Measurements from ENCODE around the gene PACSIN2. TPM values are rescaled to one million over a fixed set of nuclear protein-coding genes. Genes with fewer than 3 reads are reported as not detected.
A peak's percentile ranks its signal among the peaks of the same experiment; 100 is the strongest.

Gene PACSIN2
- total RNA-seq, 3 donors from 2014 or later: 132 to 184 (median 152) TPM

GRCh38 chr22:43015677-43016042 is 711 bp upstream of the PACSIN2 start:
- DNase-seq (no peak), ATAC-seq (peak; percentile 4)
- intact Hi-C loops (cut with DNase I, micrococcal nuclease): no loop called here

GRCh38 chr22:43014316-43014868 is 557 bp downstream of the PACSIN2 start:
- DNase-seq (peak; percentile 64 to 82 (median 76)), ATAC-seq (peak; percentile 51)
- Histone ChIP-seq H3K4me1 (ENCODE audit: low read depth) (peaks cover 48% of the 10 kb centered on the region), H3K36me3 (ENCODE audit: low read depth) (no peaks in the 10 kb centered on the region), H3K9me3 (no peaks in the 10 kb centered on the region), H3K4me3 (peak overlapping the region; percentile 61)
- intact Hi-C loops (cut with DNase I, micrococcal nuclease): no loop called here
- TF ChIP-seq, protein P1, sequence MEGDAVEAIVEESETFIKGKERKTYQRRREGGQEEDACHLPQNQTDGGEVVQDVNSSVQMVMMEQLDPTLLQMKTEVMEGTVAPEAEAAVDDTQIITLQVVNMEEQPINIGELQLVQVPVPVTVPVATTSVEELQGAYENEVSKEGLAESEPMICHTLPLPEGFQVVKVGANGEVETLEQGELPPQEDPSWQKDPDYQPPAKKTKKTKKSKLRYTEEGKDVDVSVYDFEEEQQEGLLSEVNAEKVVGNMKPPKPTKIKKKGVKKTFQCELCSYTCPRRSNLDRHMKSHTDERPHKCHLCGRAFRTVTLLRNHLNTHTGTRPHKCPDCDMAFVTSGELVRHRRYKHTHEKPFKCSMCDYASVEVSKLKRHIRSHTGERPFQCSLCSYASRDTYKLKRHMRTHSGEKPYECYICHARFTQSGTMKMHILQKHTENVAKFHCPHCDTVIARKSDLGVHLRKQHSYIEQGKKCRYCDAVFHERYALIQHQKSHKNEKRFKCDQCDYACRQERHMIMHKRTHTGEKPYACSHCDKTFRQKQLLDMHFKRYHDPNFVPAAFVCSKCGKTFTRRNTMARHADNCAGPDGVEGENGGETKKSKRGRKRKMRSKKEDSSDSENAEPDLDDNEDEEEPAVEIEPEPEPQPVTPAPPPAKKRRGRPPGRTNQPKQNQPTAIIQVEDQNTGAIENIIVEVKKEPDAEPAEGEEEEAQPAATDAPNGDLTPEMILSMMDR (IDR thresholded peaks at IDR 0.05): no peak

More at GRCh38 chr22:43015677-43016042, 711 bp upstream of the PACSIN2 start:
- TF ChIP-seq, protein P1 (IDR thresholded peaks at IDR 0.05): no peak
- peaks cover 43% of the 10 kb centered on the region for H3K4me1 ChIP-seq (ENCODE audit: low read depth)
- no peaks in the 10 kb centered on the region for H3K36me3 ChIP-seq (ENCODE audit: low read depth)
- no peaks in the 10 kb centered on the region for H3K9me3 ChIP-seq
- H3K4me3 ChIP-seq: peak overlapping the region; percentile 61

GRCh38 chr22:43013355-43014315 is 1.3 kb downstream of the PACSIN2 start:
- peak overlapping the region; percentile 61 for H3K4me3 ChIP-seq
- intact Hi-C loops (cut with DNase I, micrococcal nuclease): no loop called here
- H3K9me3 ChIP-seq: no peaks in the 10 kb centered on the region
- H3K4me1 ChIP-seq (ENCODE audit: low read depth): peaks cover 52% of the 10 kb centered on the region
- peak; percentile 12 for ATAC-seq
- peak in 2 of 3 donors; percentile 21 to 44 for DNase-seq
- TF ChIP-seq, protein P1 (IDR thresholded peaks at IDR 0.05): no peak
- H3K36me3 ChIP-seq (ENCODE audit: low read depth): no peaks in the 10 kb centered on the region

DNA sequence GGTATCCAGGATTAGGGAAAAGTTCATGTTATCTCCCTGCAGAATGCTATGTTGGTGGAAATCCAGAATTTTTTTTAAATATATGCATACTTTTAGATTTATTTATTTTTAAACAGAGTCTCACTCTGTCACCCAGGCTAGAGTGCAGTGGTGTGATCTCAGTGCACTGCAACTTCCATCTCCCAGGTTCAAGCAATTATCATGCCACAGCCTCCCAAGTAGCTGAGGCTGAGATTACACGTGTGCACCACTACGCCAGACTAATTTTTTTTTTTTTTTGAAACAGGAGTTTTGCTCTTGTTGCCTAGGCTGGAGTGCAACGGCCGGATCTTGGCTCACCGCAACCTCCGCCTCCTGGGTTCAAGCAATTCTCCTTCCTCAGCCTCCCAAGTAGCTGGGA is 2.6 kb downstream of the PACSIN2 start:
- TF ChIP-seq, protein P1 (IDR thresholded peaks at IDR 0.05): no peak
- H3K9me3 ChIP-seq: no peaks in the 10 kb centered on the region
- DNase-seq (no peak), ATAC-seq (no peak)
- H3K4me3 ChIP-seq: no peak overlapping the region
- intact Hi-C loops (cut with DNase I, micrococcal nuclease): no loop called here
- no peaks in the 10 kb centered on the region for H3K36me3 ChIP-seq (ENCODE audit: low read depth)
- H3K4me1 ChIP-seq (ENCODE audit: low read depth): peaks cover 49% of the 10 kb centered on the region

DNA sequence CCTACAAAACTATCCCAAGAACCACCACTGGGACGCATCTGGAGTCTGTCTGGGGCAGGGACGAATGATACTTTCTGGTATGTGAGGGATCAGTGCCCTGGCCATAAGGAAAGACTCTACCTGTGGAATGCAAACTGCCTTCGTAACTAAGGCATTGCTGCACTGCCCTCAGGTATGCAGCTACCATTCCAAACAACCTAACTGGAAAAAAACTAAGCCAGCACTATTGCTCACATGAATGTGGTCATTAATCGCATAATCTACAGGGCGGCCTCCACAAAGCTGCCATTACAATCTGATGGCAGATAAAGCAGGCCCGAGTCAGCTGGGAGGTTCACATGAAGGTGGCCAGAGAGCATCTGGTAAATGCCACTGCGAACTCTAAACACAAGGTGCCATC is 3.9 kb downstream of the PACSIN2 start:
- H3K36me3 ChIP-seq (ENCODE audit: low read depth): no peaks in the 10 kb centered on the region
- TF ChIP-seq, protein P1 (IDR thresholded peaks at IDR 0.05): no peak
- DNase-seq (peak in 1 of 3 donors; percentile 14), ATAC-seq (no peak)
- no peaks in the 10 kb centered on the region for H3K9me3 ChIP-seq
- intact Hi-C loops (cut with DNase I, micrococcal nuclease): no loop called here
- H3K4me1 ChIP-seq (ENCODE audit: low read depth): peaks cover 52% of the 10 kb centered on the region
- H3K4me3 ChIP-seq: no peak overlapping the region

Measured in mucosa of descending colon (tissue), 3 donors.